ENCODE data around the gene FAM171A1.

Gene FAM171A1

GRCh38 chr10:15167411-15168290 is 203.4 kb downstream of the FAM171A1 start:
- Histone ChIP-seq H3K27me3 (ENCODE audit: control insufficient read depth, insufficient read depth, low read length) (peaks cover 4% of the 10 kb centered on the region; the same call in 1 of the 2 replicates), H3K36me3 (ENCODE audit: control insufficient read depth, insufficient read depth, low read length) (no peaks in the 10 kb centered on the region), H3K27ac (ENCODE audit: low read depth, low read length) (peak overlapping the region; percentile 57), H3K4me1 (ENCODE audit: control insufficient read depth, insufficient read depth, low read length) (peaks cover 30% of the 10 kb centered on the region), H3K9me3 (ENCODE audit: control insufficient read depth, insufficient read depth, low read length) (no peaks in the 10 kb centered on the region), H3K9ac (ENCODE audit: low read depth, low read length) (peak overlapping the region; percentile 57), H3K4me3 (ENCODE audit: low read depth, low read length) (peak overlapping the region; percentile 85)

- Histone ChIP-seq H3K36me3 (ENCODE audit: control insufficient read depth, insufficient read depth, low read length) (no peaks in the 10 kb centered on the region), H3K4me1 (ENCODE audit: control insufficient read depth, insufficient read depth, low read length) (peaks cover 30% of the 10 kb centered on the region), H3K27me3 (ENCODE audit: control insufficient read depth, insufficient read depth, low read length) (peaks cover 4% of the 10 kb centered on the region; the same call in 1 of the 2 replicates), H3K9me3 (ENCODE audit: control insufficient read depth, insufficient read depth, low read length) (no peaks in the 10 kb centered on the region), H3K4me3 (ENCODE audit: low read depth, low read length) (peak overlapping the region; percentile 85), H3K9ac (ENCODE audit: low read depth, low read length) (no peak overlapping the region), H3K27ac (ENCODE audit: low read depth, low read length) (peak overlapping the region; percentile 18)
These were observed 204.8 kb downstream of the FAM171A1 start for GRCh38 chr10:15166325-15166724.

DNA sequence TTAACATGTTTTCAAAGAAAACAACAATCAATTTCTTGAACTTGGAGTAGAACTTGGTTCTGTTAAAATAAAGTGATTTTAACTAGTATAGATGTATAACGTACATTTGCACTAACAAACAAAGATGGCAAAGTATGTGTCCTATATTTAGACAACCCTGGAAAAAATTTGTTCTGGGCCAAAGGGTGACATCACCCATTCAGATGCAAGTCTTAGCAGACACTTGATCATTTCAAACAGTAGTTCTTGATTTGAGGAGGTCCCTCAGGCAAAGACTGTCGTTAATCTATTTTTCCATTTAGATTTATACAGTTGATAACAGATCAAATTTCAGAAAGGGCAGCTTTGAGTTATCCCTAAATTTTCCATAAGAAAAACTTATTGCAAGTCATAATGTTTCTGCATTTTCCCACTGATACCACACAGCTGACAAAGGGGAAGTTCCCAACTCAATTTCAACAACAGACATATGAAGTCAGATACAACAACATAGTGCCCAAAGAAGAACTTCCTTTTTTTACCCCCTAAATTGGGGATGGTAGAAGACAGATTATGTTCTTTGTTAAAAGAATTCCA is 207.7 kb downstream of the FAM171A1 start:
- H3K36me3 ChIP-seq (ENCODE audit: control insufficient read depth, insufficient read depth, low read length) = no peaks in the 10 kb centered on the region
- no peak overlapping the region for H3K27ac ChIP-seq (ENCODE audit: low read depth, low read length)
- H3K27me3 ChIP-seq (ENCODE audit: control insufficient read depth, insufficient read depth, low read length) = no peaks in the 10 kb centered on the region
- no peak overlapping the region for H3K9ac ChIP-seq (ENCODE audit: low read depth, low read length)
- H3K9me3 ChIP-seq (ENCODE audit: control insufficient read depth, insufficient read depth, low read length) = no peaks in the 10 kb centered on the region
- H3K4me1 ChIP-seq (ENCODE audit: control insufficient read depth, insufficient read depth, low read length) = peaks cover 26% of the 10 kb centered on the region
- H3K4me3 ChIP-seq (ENCODE audit: low read depth, low read length) = no peak overlapping the region

Data from HUES48 (cell line).